IgD-negative memory B cell (primary cell): Measurements from ENCODE around the gene XRCC3. TPM values are rescaled to one million over a fixed set of nuclear protein-coding genes. Genes with fewer than 3 reads are reported as not detected.

Experiments used
- H3K27ac Mint-ChIP-seq, 3 donors: one replicate each; pipeline ENCODE4 v1.8.0; 2020 to 2022; ENCODE audit warnings: mild to moderate bottlenecking in 3 of 3, mixed read lengths in 3 of 3, moderate library complexity in 1 of 3
- H3K27me3 Mint-ChIP-seq: one replicate; pipeline ENCODE4 v1.8.0; 2021; ENCODE audit warnings: mixed read lengths
- H3K36me3 Mint-ChIP-seq: one replicate; pipeline ENCODE4 v1.8.0; 2020; ENCODE audit warnings: mild to moderate bottlenecking, mixed read lengths
- H3K4me1 Mint-ChIP-seq, 3 donors: one replicate each; pipeline ENCODE4 v1.8.0; 2020 to 2022; ENCODE audit warnings: mixed read lengths in 3 of 3, mild to moderate bottlenecking in 1 of 3
- H3K4me3 Mint-ChIP-seq, 4 donors: one replicate each; pipeline ENCODE4 v1.8.0; 2020 to 2022; ENCODE audit warnings: mild to moderate bottlenecking in 4 of 4, mixed read lengths in 4 of 4, moderate library complexity in 3 of 4
- H3K9me3 Mint-ChIP-seq, 3 donors: one replicate each; pipeline ENCODE4 v1.8.0; 2020 to 2021; ENCODE audit warnings: mixed read lengths in 3 of 3, mild to moderate bottlenecking in 1 of 3
- polyA plus RNA-seq: library from polyadenylated mRNA; unstranded; fragments of 300-500 nt; fragmentation: Illumina TruSeq; gene quantifications from one replicate; pipeline ENCODE4 v1.2.3, GENCODE V29; 2021

The XRCC3 gene
- polyA plus RNA-seq, 1 donor from 2014 or later = 5.7 TPM

DNA sequence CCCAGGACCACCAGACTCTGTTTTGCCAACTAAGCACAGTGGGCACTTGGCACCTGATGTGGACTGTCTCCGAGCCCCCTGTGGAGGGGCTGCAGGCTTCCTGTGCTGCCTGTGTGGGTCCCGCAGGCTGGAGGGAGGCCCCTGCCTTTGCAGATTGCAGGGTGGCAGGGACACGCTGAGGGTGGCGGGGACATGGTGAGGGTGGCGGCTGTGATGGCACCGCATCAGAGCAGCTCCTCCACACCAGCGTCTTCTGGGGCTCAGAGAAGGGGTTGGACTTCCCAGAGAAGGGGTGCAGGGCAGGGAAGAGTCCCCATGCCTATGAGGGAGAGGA is 8.5 kb upstream of the XRCC3 start:
- peaks cover 7 to 13% (median 10%) of the 10 kb centered on the region in 3 donors for H3K4me1 Mint-ChIP-seq
- H3K27me3 Mint-ChIP-seq = no peaks in the 10 kb centered on the region
- no peaks in the 10 kb centered on the region for H3K9me3 Mint-ChIP-seq
- peaks cover 3% of the 10 kb centered on the region for H3K36me3 Mint-ChIP-seq
- no peak overlapping the region for H3K4me3 Mint-ChIP-seq
- no peak overlapping the region for H3K27ac Mint-ChIP-seq

DNA sequence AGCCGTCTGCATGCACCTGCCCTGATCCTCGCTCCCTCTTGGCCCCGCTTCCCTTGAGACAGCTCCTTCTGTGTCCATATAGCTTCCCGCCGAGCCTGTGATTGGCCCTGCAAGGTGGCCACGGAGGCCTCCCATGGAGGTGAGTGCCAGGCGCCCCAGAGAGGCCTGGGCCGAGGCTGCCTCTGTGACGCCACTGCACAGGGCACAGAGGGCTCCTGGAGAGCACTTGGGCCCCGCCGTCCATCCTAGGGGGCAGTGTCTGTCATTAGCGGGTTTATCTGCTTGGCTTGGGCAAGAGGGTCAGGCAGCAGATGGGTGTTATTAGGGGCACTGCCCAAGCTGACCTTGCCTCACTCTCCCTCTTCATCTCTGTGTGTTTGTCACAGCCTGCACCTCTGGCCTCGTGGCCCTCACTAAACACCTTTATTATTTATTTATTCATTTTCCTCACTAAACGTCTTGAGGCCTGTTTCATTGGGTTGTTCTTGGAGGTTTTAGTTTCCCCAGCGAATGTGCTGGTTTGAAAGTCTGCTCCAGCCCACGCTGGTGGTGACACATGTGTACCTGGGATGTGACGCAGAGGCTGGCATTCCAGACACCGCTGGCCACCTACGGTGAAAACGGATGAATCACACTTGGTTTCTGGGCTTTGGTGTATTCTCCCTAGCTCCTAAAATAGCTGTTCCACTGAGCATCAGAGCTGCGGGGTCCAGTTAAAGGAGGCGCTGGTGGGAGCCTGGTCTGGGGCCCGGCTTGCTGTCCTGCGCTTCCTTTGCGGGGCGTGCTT is 6.3 kb upstream of the XRCC3 start:
- Mint-ChIP-seq H3K27ac (no peak overlapping the region), H3K9me3 (no peaks in the 10 kb centered on the region), H3K36me3 (peaks cover 1% of the 10 kb centered on the region), H3K4me3 (no peak overlapping the region), H3K4me1 (peaks cover 16 to 22% (median 17%) of the 10 kb centered on the region in 3 donors), H3K27me3 (no peaks in the 10 kb centered on the region)

DNA sequence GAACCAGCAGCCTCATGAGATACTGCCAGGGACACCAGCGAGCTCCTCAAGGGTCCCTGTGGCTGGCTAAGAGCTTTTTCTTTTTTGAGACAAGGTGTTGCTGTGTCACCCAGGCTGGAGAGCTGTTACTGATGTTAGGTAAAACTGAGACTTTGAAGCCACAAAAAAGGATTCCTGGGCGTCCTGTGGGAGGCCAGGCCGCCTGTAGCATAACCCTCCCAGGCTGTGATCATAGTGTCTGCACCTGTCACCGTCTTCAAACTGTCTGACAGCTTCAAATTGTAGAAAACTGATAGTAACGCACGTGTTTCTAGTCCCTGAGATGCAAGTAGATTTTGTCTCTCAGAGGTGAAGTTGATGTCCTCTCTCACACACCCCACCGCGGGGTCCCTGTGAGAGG is 4.5 kb upstream of the XRCC3 start:
- peaks cover 19 to 23% (median 21%) of the 10 kb centered on the region in 3 donors for H3K4me1 Mint-ChIP-seq
- peaks cover 1% of the 10 kb centered on the region for H3K36me3 Mint-ChIP-seq
- H3K4me3 Mint-ChIP-seq = peak overlapping the region in 1 of 4 donors; percentile 75
- peak overlapping the region in 2 of 3 donors; percentile 47 to 48 for H3K27ac Mint-ChIP-seq
- no peaks in the 10 kb centered on the region for H3K27me3 Mint-ChIP-seq
- H3K9me3 Mint-ChIP-seq = no peaks in the 10 kb centered on the region

DNA sequence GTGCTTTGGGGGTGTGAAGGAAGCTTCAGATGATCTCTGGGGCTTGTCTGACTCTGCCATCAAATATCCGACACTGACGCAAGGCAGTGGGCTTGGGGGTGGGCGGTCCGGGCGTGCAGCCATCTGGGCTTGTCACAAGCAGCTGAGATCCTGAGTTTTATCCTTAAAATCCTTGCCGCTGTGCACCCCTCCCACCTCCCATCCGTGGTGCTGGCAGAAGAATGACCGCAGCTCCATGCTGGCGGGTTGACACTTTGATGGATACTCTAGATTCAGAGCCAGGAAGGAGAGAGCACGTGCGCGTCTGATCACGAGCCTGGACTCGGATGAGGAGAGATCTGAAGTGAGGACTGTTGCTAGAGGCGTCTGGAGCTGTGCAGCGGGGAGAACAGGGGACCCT is 3.3 kb upstream of the XRCC3 start:
- Mint-ChIP-seq H3K4me3 (peak overlapping the region in 2 of 4 donors; percentile 37 to 92), H3K27ac (no peak overlapping the region), H3K4me1 (peaks cover 24 to 28% (median 27%) of the 10 kb centered on the region in 3 donors), H3K9me3 (no peaks in the 10 kb centered on the region), H3K36me3 (peaks cover 1% of the 10 kb centered on the region), H3K27me3 (no peaks in the 10 kb centered on the region)

DNA sequence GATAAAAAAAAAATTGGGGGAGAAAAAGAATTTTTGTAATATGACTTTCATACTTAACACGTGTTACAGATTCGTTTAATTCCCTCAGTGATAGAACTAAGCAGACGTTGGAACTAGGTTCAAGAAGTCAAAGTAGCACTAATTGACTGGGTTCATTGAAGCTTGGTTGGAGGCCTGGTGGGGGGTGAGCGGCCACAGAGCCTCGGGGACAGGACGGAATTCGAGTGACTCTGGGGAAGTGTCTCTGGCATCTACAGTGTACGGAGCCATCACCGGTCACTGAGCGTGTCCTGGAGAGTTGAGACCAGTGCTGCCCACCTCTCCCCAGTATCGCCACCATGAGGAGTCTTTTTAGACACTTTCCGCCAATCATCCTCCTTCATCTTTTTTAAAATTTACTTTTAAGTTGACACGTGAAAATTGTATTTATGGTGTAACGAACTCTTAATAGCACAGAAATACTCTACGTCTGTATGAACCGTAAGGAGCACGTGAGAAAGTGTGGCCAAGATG is 1.7 kb upstream of the XRCC3 start:
- Mint-ChIP-seq H3K36me3 (peaks cover 1% of the 10 kb centered on the region), H3K9me3 (no peaks in the 10 kb centered on the region), H3K4me3 (peak overlapping the region; percentile 85 to 92 (median 89)), H3K27ac (peak overlapping the region in 2 of 3 donors; percentile 65 to 76), H3K4me1 (peaks cover 27 to 31% (median 29%) of the 10 kb centered on the region in 3 donors), H3K27me3 (no peaks in the 10 kb centered on the region)

DNA sequence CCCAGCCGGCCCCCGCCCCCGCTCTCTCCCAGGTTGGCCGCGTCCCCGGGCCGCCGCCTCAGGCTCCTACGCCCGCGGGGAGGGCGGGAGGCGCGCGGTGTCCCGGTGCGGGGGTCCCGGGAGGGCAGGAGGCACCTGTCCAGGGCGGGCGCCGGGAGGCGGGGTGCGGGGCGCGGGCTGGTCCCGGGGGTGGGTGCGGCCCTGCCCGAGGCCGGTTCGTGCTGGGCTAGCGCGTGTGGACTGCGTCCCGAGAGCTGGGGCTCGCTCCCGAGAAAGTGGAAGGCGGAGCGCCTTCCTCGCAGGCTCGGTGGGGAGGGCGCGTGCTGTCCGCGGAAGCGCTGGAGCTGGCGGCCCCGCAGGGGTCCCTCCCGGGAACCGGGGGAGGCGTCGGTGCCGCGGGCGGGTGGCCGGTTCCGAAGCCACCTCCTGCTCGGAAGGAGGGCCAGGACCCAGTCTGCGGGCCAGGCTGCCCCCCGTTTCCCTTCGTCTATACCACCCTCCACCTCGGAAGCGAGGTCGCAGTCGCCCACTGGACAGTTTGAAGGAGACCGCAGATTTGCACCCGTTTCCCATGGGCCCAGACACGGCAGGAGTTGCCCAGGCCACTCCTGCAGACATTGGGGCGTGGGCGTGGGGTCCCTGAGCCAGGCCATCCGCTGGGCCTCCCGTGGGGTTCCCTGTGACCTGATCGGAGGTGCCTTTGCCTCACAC is 995 bp upstream of the XRCC3 start:
- Mint-ChIP-seq H3K27ac (peak overlapping the region in 2 of 3 donors; percentile 62 to 76), H3K4me3 (peak overlapping the region; percentile 85 to 92 (median 89)), H3K36me3 (peaks cover 1% of the 10 kb centered on the region), H3K4me1 (peaks cover 27 to 31% (median 29%) of the 10 kb centered on the region in 3 donors), H3K27me3 (no peaks in the 10 kb centered on the region), H3K9me3 (no peaks in the 10 kb centered on the region)

DNA sequence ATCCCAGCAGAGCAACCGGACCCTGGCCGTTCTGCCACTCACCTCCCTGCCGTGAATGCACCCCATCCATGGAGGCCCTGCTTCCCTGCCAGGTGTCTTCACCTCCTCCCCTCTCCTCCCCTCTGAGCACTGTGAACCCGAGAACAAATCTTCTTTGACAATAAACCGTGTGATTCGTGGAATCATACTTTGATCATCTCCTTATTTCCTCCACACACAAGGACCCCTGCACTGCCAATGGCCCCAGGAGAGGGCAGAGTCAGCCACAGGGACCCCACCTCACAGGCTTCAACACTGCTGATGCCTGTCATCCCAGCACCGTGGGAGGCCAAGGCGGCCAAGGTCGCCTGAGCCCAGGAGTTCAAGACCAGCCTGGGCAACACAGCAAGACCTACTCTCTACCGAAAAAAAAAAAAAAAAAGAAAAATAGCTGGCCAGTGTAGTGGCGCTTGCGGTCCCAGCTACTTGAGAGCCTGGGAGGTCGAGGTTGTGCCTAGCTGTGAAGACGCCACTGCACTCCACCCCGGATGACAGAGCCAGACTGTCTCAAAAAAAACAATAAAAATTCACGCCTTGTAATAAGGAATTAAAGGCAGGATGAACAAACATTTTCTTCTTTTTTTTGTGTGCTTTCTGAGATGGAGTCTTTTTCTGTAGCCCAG is 1.1 kb downstream of the XRCC3 start:
- peak overlapping the region; percentile 75 to 94 (median 86) for H3K4me3 Mint-ChIP-seq
- no peaks in the 10 kb centered on the region for H3K9me3 Mint-ChIP-seq
- peak overlapping the region in 2 of 3 donors; percentile 78 to 84 for H3K27ac Mint-ChIP-seq
- H3K36me3 Mint-ChIP-seq = peaks cover 1% of the 10 kb centered on the region
- peaks cover 21 to 26% (median 23%) of the 10 kb centered on the region in 3 donors for H3K4me1 Mint-ChIP-seq
- H3K27me3 Mint-ChIP-seq = no peaks in the 10 kb centered on the region

DNA sequence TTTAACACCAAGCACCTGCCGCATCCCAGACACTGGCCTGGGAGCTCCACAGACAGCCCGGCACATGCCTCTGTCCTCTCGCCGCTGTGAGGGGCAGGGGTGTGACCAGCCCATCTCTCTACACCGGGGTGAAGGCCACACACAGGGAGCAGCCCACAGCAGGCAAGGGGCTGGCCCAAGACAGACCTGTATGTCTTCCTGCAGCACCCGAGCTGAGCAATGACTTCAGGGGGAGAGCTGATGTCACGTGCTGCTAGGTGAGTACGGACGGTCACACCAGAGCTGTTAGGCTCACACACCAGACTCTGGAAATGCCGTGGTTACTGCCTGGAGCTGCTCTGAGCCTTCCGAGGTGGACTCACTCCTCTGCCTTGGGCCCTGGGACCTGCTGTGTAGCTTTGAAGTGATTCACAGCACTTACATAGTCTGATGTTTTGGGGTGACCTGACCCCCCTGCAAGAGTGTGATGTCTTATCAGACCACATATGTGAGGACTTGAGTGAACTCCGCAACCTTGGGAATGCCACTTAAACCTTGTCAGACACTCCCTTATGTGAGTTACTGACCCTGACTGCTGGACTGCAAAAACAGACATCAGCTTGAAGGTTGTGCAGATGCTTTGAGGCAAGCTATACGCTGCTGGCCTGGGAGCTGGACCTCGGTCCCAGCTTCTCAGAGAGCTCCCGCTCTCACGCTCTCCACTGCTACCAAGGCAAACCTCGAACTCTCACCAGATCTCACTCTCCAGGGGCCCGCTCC is 1.8 kb downstream of the XRCC3 start:
- peak overlapping the region; percentile 46 to 84 (median 78) for H3K27ac Mint-ChIP-seq

DNA sequence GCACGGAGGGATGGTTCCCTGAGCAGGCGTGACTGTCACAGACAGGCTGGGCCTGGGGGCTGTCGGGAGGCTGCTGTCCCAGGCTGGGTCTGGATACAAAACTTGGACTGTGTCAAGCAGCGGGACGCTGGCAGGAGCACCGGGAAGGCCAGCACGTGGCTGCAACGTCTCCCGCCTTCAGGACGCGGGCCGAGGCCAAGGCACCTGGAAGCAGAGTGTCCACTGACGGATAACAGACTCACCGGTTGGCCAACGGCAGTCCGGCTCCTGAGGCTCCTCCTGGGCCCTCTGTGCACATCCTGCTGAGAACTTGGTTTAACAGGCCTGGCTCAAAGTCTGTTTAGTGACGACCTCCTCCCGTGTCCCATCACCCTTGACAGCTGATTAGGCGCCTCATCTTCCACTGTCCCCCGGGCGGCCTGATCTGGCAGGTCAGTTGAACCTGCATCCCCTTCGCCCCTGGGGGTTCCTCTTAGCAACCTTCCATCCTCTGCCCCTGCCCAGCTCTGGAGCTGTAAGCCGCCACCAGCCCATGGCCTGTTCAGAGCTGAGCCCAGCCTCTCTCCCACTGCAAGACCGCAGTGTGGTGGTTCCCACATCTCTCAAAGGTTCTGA is 2.5 kb downstream of the XRCC3 start:
- Mint-ChIP-seq H3K36me3 (peaks cover 4% of the 10 kb centered on the region), H3K4me1 (peaks cover 17 to 21% (median 19%) of the 10 kb centered on the region in 3 donors), H3K27ac (no peak overlapping the region), H3K27me3 (no peaks in the 10 kb centered on the region), H3K9me3 (no peaks in the 10 kb centered on the region), H3K4me3 (peak overlapping the region in 1 of 4 donors; percentile 85)

More for the DNA sequence above, 1.8 kb downstream of the XRCC3 start:
- H3K4me1 Mint-ChIP-seq = peaks cover 20 to 23% (median 21%) of the 10 kb centered on the region in 3 donors
- H3K4me3 Mint-ChIP-seq = peak overlapping the region; percentile 75 to 94 (median 86)
- H3K27me3 Mint-ChIP-seq = no peaks in the 10 kb centered on the region
- peaks cover 1% of the 10 kb centered on the region for H3K36me3 Mint-ChIP-seq
- no peaks in the 10 kb centered on the region for H3K9me3 Mint-ChIP-seq

DNA sequence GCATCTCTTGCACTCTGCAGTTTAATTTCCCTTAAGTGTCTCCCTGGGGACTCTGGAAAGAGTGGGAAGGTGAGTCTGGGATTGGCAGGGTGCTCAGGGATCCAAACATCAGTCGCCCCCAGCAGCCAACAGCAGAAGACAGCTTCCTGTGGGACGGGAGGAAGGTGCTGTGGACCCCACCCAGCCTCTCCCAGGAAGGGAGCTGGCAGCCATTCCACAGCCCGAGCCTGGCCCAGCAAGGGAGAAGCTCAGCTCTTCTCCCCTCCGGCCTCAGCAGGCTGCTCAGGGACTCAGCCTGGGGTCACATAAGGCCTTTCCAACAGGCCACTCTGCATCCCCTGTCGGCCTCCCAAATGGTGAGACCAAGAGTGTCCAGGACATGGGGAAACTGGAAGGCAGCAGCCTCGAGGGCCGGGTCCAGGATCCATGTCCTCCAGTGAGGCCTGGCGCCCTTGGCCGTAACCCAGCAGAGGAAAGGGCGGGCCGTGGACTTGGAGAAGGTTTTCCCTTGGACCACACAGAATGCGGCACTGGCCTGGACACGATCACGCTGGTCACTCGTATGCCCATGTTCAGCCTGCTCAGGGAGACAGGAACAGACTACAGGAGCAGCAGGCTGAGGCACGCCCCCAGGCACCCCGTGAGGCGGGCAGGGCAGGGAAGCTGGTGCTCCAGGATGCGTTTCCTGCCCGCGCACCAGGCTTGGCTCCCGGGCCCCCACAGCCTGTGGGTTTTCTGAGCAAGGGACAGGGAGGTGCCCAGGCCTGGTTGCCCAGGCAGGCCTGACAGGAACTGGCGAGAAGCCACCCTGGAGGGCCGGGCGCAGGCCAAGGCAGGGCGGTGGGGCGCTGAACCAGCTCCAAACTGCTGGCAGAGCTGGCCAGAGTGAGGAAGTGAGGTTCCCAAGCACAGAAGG is 3.5 kb downstream of the XRCC3 start:
- no peaks in the 10 kb centered on the region for H3K9me3 Mint-ChIP-seq
- peaks cover 2% of the 10 kb centered on the region for H3K36me3 Mint-ChIP-seq
- peak overlapping the region in 1 of 3 donors; percentile 42 for H3K27ac Mint-ChIP-seq
- H3K4me3 Mint-ChIP-seq = peak overlapping the region in 1 of 4 donors; percentile 58
- H3K4me1 Mint-ChIP-seq = peaks cover 11 to 15% (median 14%) of the 10 kb centered on the region in 3 donors
- H3K27me3 Mint-ChIP-seq = no peaks in the 10 kb centered on the region

DNA sequence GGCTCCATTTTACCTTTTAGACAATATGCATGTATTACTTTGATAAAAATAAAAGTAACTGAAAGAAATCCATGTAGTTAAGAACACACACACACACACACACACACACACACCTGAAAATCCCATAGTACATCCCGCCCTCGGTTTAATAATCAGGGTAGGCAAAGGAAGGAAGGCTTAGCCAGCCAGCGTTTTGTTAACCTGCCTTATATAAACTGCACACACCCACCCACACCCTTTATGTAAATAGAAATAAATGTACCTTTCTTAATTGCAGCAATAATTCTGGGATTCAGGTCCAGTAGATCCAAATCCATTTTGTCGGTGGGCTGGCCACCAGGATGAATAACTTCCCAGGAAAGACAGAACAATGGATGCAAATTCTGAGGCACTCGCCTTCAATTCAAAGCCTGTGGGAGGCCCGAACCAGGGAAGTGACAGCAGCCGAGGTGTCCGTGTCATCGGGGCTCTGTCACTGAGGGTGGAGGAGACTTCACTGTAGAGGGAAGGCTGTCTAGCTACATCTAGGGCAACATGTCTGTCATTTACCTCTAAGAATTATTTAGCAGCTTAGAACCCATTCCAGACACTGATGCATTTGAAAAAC is 4.4 kb downstream of the XRCC3 start:
- H3K27ac Mint-ChIP-seq = peak overlapping the region in 1 of 3 donors; percentile 42
- peaks cover 2% of the 10 kb centered on the region for H3K36me3 Mint-ChIP-seq
- no peaks in the 10 kb centered on the region for H3K9me3 Mint-ChIP-seq
- H3K27me3 Mint-ChIP-seq = no peaks in the 10 kb centered on the region
- H3K4me3 Mint-ChIP-seq = peak overlapping the region in 2 of 4 donors; percentile 1 to 44
- peaks cover 9 to 15% (median 12%) of the 10 kb centered on the region in 3 donors for H3K4me1 Mint-ChIP-seq

DNA sequence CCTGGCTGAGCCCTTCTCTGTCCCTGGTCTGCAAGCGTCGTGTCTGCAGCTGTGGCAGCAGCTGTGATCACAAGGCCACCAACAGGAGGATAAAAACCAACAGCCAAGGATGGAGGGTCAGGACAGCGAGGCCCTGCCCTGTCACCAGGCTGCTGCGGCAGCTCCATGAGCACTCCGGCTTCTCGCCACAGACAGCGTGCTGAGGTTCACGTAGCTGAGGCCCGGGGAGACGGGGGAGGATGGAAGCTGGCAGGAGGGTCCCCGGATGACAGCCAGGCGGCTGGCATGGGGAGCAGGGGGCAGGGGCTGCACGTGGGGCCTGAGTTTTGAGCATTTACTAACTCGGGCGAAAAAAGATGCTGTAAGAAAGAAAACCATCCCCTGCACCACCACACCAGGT is 5.4 kb downstream of the XRCC3 start:
- Mint-ChIP-seq H3K4me3 (peak overlapping the region in 1 of 4 donors; percentile 73), H3K27ac (no peak overlapping the region), H3K9me3 (no peaks in the 10 kb centered on the region), H3K4me1 (peaks cover 7 to 10% (median 9%) of the 10 kb centered on the region in 3 donors), H3K36me3 (peaks cover 2% of the 10 kb centered on the region), H3K27me3 (no peaks in the 10 kb centered on the region)

DNA sequence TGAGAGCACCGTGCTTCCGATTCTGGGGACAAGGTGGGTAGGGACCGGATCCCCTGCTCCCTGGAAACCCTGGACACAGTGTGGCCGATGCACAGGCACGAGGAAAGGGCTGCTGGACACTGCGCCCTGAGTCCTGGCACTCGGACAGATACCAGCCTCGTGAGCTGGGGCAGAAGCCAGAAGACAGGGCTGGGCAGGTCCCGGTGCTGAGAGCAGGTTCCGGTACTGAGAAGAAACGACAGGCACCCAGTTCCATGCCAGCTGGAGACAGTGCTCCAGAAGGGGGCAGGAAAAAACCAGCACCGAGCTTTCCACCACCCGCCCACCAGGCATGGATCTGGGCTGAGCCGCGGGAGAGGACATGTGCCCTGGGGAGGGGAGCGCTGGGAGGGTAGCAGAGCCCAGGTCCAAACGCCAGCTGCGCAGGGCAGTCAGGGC is 6.5 kb downstream of the XRCC3 start:
- peak overlapping the region in 1 of 4 donors; percentile 74 for H3K4me3 Mint-ChIP-seq
- peaks cover 4% of the 10 kb centered on the region for H3K36me3 Mint-ChIP-seq
- H3K4me1 Mint-ChIP-seq = peaks cover 4 to 8% (median 5%) of the 10 kb centered on the region in 3 donors
- no peaks in the 10 kb centered on the region for H3K9me3 Mint-ChIP-seq
- H3K27me3 Mint-ChIP-seq = no peaks in the 10 kb centered on the region
- peak overlapping the region in 2 of 3 donors; percentile 45 to 84 for H3K27ac Mint-ChIP-seq
